H1 (cell line): ENCODE results near the gene IFNG-AS1. TPM values are rescaled to one million over a fixed set of nuclear protein-coding genes. Genes with fewer than 3 reads are reported as not detected.

Experiments
- CTCF ChIA-PET: fragments of 300-600 bp; sonication (Branson Sonifier 250); formaldehyde crosslinking; loops from one replicate; lab custom pipeline; 2021; ENCODE audit not compliant: partially characterized antibody; lab: Charles Lee
- POLR2A ChIA-PET: fragments of 300-600 bp; sonication (Branson Sonifier 250); formaldehyde crosslinking; loops from one replicate; lab custom pipeline; 2021; ENCODE audit warnings: inconsistent platforms; ENCODE audit not compliant: partially characterized antibody; lab: Charles Lee
- DNase-seq, 2 experiments: peaks; one replicate each; pipeline versions ENCODE4 v3.0.0 to v3.0.0-alpha.2; 2010 to 2022; ENCODE audit warnings: low spot score in 2 of 2, low read depth in 1 of 2, mixed read lengths in 1 of 2
- FAIRE-seq: peaks from 2 replicates; lab custom pipeline; 2011; peaks lifted over from hg19 to GRCh38; lab: Jason Lieb, UNC
- H2AFZ ChIP-seq: 2 replicates; pipeline ENCODE4 v1.8.1; 2012; ENCODE audit warnings: low read length, inconsistent platforms
- H2AK5ac ChIP-seq: 2 replicates; pipeline ENCODE4 v1.6.1; 2013; ENCODE audit warnings: low read depth, low read length
- H2BK120ac ChIP-seq: replicated peaks from 2 replicates; pipeline ENCODE3; 2013; ENCODE audit warnings: low read depth, low read length, inconsistent platforms
- H2BK12ac ChIP-seq: 2 replicates; pipeline ENCODE4 v1.6.1; 2013; ENCODE audit warnings: low read depth, low read length
- H2BK15ac ChIP-seq: 2 replicates; pipeline ENCODE4 v1.6.1; 2013; ENCODE audit warnings: low read length
- H2BK20ac ChIP-seq: 2 replicates; pipeline ENCODE4 v1.6.1; 2013; ENCODE audit warnings: low read length
- H2BK5ac ChIP-seq: 2 replicates; pipeline ENCODE4 v1.6.1; 2013; ENCODE audit warnings: low read depth, low read length
- H3K14ac ChIP-seq: 2 replicates; pipeline ENCODE4 v1.6.1; 2013; ENCODE audit warnings: inconsistent platforms; ENCODE audit not compliant: insufficient read length
- H3K18ac ChIP-seq: 2 replicates; pipeline ENCODE4 v1.6.1; 2013; ENCODE audit warnings: low read length; ENCODE audit errors: extremely low read depth
- H3K23ac ChIP-seq: 2 replicates; pipeline ENCODE4 v1.6.1; 2013; ENCODE audit warnings: inconsistent platforms; ENCODE audit not compliant: insufficient read length
- H3K23me2 ChIP-seq: 2 replicates; pipeline ENCODE4 v1.6.1; 2013; ENCODE audit warnings: low read depth, low read length
- H3K27ac ChIP-seq: 2 replicates; pipeline ENCODE4 v1.6.1; 2011; ENCODE audit warnings: low read depth, low read length, inconsistent platforms
- H3K27me3 ChIP-seq, 4 experiments: replicated peaks in 1 of 4; 1 replicate in 1 of 4; 2 replicates in 3 of 4; pipeline versions ENCODE4 v1.6.1 to v1.8.1; 2011 to 2013; ENCODE audit warnings: low read length in 3 of 4, mild to moderate bottlenecking in 3 of 4, inconsistent platforms in 2 of 4, mixed read lengths in 2 of 4, moderate library complexity in 1 of 4; ENCODE audit not compliant: control insufficient read depth in 3 of 4, insufficient read depth in 3 of 4; ENCODE audit errors: extremely low read depth in 1 of 4
- H3K36me3 ChIP-seq, 4 experiments: 2 replicates each; pipeline versions ENCODE4 v1.6.1 to v1.8.1; 2011 to 2013; ENCODE audit warnings: mild to moderate bottlenecking in 4 of 4, low read length in 3 of 4, moderate library complexity in 2 of 4, control low read depth in 1 of 4, inconsistent platforms in 1 of 4; ENCODE audit not compliant: insufficient read depth in 4 of 4, control insufficient read depth in 2 of 4
- H3K4ac ChIP-seq: replicated peaks from 2 replicates; pipeline ENCODE3; 2013; ENCODE audit warnings: low read length, low read depth, mixed read lengths, inconsistent platforms; ENCODE audit not compliant: insufficient read length
- H3K4me1 ChIP-seq, 4 experiments: replicated peaks in 1 of 4; 1 replicate in 1 of 4; 2 replicates in 3 of 4; pipeline versions ENCODE4 v1.6.1 to v1.8.1; 2011 to 2013; ENCODE audit warnings: low read length in 3 of 4, inconsistent platforms in 2 of 4, mixed read lengths in 1 of 4; ENCODE audit not compliant: insufficient read depth in 4 of 4, control insufficient read depth in 3 of 4
- H3K4me2 ChIP-seq, 2 experiments: 2 replicates each; pipeline versions ENCODE4 v1.6.1 to v1.8.1; 2011 to 2013; ENCODE audit warnings: low read depth in 2 of 2, low read length in 2 of 2, control low read depth in 1 of 2, inconsistent platforms in 1 of 2, mild to moderate bottlenecking in 1 of 2; ENCODE audit not compliant: insufficient read depth in 1 of 2
- H3K4me3 ChIP-seq, 4 experiments: fragments of 200-600, 300-600 bp in 1 of 4; sonication (generic), shearing (Covaris generic), sonication (Bioruptor Twin) in 1 of 4; 2 replicates each; pipeline versions ENCODE4 v1.5.1 to v1.8.1; 2011 to 2016; ENCODE audit warnings: low read length in 4 of 4, low read depth in 3 of 4, control low read depth in 2 of 4, inconsistent platforms in 2 of 4, mild to moderate bottlenecking in 2 of 4, mixed read lengths in 1 of 4, moderate library complexity in 1 of 4; ENCODE audit not compliant: insufficient read depth in 2 of 4; ENCODE audit errors: extremely low read depth in 1 of 4
- H3K56ac ChIP-seq: replicated peaks from 2 replicates; pipeline ENCODE3; 2013; ENCODE audit warnings: low read depth, mild to moderate bottlenecking, mixed read lengths, low read length, inconsistent platforms; ENCODE audit not compliant: insufficient read length
- H3K79me1 ChIP-seq: 2 replicates; pipeline ENCODE4 v1.6.1; 2013; ENCODE audit warnings: low read depth, low read length, control low read depth
- H3K79me2 ChIP-seq, 2 experiments: 2 replicates each; pipeline versions ENCODE4 v1.6.1 to v1.8.1; 2012 to 2013; ENCODE audit warnings: low read length in 2 of 2, mild to moderate bottlenecking in 2 of 2, inconsistent platforms in 1 of 2; ENCODE audit not compliant: insufficient read depth in 2 of 2, control insufficient read depth in 1 of 2
- H3K9ac ChIP-seq, 4 experiments: replicated peaks in 1 of 4; 1 replicate in 1 of 4; 2 replicates in 3 of 4; pipeline versions ENCODE4 v1.6.1 to v1.8.1; 2011 to 2013; ENCODE audit warnings: low read depth in 3 of 4, low read length in 3 of 4, control low read depth in 2 of 4, mild to moderate bottlenecking in 2 of 4, moderate library complexity in 2 of 4, inconsistent platforms in 1 of 4; ENCODE audit errors: extremely low read depth in 1 of 4
- H3K9me3 ChIP-seq, 2 experiments: 2 replicates each; pipeline versions ENCODE4 v1.6.1 to v1.8.1; 2012 to 2013; ENCODE audit warnings: mild to moderate bottlenecking in 2 of 2, moderate library complexity in 2 of 2, control low read depth in 1 of 2, inconsistent platforms in 1 of 2, low read depth in 1 of 2, low read length in 1 of 2, mixed read lengths in 1 of 2; ENCODE audit not compliant: insufficient read depth in 2 of 2
- H4K20me1 ChIP-seq, 2 experiments: replicated peaks in 1 of 2; 2 replicates each; pipeline versions ENCODE3 to v1.8.1; 2011 to 2013; ENCODE audit warnings: inconsistent platforms in 2 of 2, low read length in 2 of 2, mild to moderate bottlenecking in 1 of 2; ENCODE audit not compliant: insufficient read depth in 2 of 2, control insufficient read depth in 1 of 2
- H4K5ac ChIP-seq: 2 replicates; pipeline ENCODE4 v1.6.1; 2013; ENCODE audit warnings: low read length, low read depth, mixed read lengths, inconsistent platforms; ENCODE audit not compliant: insufficient read length
- H4K8ac ChIP-seq: 2 replicates; pipeline ENCODE4 v1.8.0; 2013; ENCODE audit warnings: mild to moderate bottlenecking, moderate library complexity, low read length, inconsistent platforms; ENCODE audit not compliant: insufficient read depth; ENCODE audit errors: extremely low read depth
- H4K91ac ChIP-seq: replicated peaks from 2 replicates; pipeline ENCODE3; 2013; ENCODE audit warnings: low read length, mixed read lengths, inconsistent platforms; ENCODE audit not compliant: insufficient read length
- CTBP2 ChIP-seq: IDR thresholded peaks from 2 replicates; pipeline ENCODE4 v1.7.0; 2011; ENCODE audit warnings: borderline replicate concordance, mild to moderate bottlenecking, moderate library complexity, mixed read lengths, low read length; ENCODE audit not compliant: insufficient read depth, insufficient read length
- EP300 ChIP-seq, 2 experiments: IDR thresholded peaks; 1 replicate in 1 of 2; 2 replicates in 1 of 2; pipeline ENCODE4 v1.6.1; 2011 to 2012; ENCODE audit warnings: low read depth in 2 of 2, low read length in 2 of 2, mild to moderate bottlenecking in 2 of 2, borderline replicate concordance in 1 of 2, inconsistent platforms in 1 of 2, moderate library complexity in 1 of 2
- EZH2 ChIP-seq: fragments of 200-600 bp; sonication (generic); IDR thresholded peaks from 2 replicates; pipeline ENCODE4 v1.7.1; 2012; ENCODE audit warnings: low read depth, mild to moderate bottlenecking, moderate library complexity, low read length, inconsistent platforms; ENCODE audit not compliant: severe bottlenecking
- FOSL1 ChIP-seq: IDR thresholded peaks from 2 replicates; pipeline ENCODE4 v1.6.1; 2011; ENCODE audit warnings: mild to moderate bottlenecking, low read depth, low read length, moderate library complexity; ENCODE audit not compliant: insufficient read depth
- GABPA ChIP-seq: IDR thresholded peaks from 2 replicates; pipeline ENCODE4 v1.6.1; 2011; ENCODE audit warnings: mild to moderate bottlenecking, low read length, moderate library complexity, borderline replicate concordance; ENCODE audit not compliant: insufficient read depth
- KDM5A ChIP-seq: fragments of 200-600 bp; IDR thresholded peaks from 2 replicates; pipeline ENCODE4 v1.7.1; 2012; ENCODE audit warnings: mild to moderate bottlenecking, low read length, inconsistent platforms, mixed read lengths
- RAD21 ChIP-seq, 2 experiments: IDR thresholded peaks in 1 of 2; conservative IDR thresholded peaks in 1 of 2; 2 replicates each; pipeline ENCODE4 v1.6.1; 2011; ENCODE audit warnings: low read depth in 2 of 2, low read length in 2 of 2, improper control_type of control experiment in 1 of 2, inconsistent platforms in 1 of 2, mild to moderate bottlenecking in 1 of 2, moderate library complexity in 1 of 2
- RFX5 ChIP-seq: IDR thresholded peaks from 2 replicates; pipeline ENCODE4 v1.6.1; 2011; ENCODE audit warnings: low read depth, low read length, improper control_type of control experiment, borderline replicate concordance
- SP1 ChIP-seq: IDR thresholded peaks from 2 replicates; pipeline ENCODE4 v1.6.1; 2011; ENCODE audit warnings: low read depth, low read length
- TEAD4 ChIP-seq: IDR thresholded peaks from 2 replicates; pipeline ENCODE4 v1.6.1; 2012; ENCODE audit warnings: low read depth, low read length, inconsistent platforms, mixed read lengths
- WGBS, 2 experiments: shearing (Covaris generic) in 1 of 2; methylation state at CpG; one replicate each; pipeline versions ENCODE4 v1.1.6 to v1.1.7; 2013 to 2015; ENCODE audit warnings: low lambda C conversion rate in 2 of 2, mixed read lengths in 2 of 2, inconsistent platforms in 1 of 2, low coverage in 1 of 2, missing lambda C conversion rate in 1 of 2; ENCODE audit not compliant: insufficient replicate concordance in 2 of 2, insufficient coverage in 1 of 2, insufficient read length in 1 of 2; ENCODE audit errors: extremely low coverage in 1 of 2, missing lambda C conversion rate in 1 of 2; 5-methylcytosine and 5-hydroxymethylcytosine counted together
- polyA plus RNA-seq, 7 experiments: library from polyadenylated mRNA; depleted of rRNA in 3 of 7; stranded (reverse) in 5 of 7; unstranded in 2 of 7; fragments of >200 nt in 5 of 7; fragments of 200-250 nt in 2 of 7; gene quantifications; 1 replicate in 5 of 7; 2 replicates in 1 of 7; 4 replicates in 1 of 7; pipeline versions ENCODE4 v1.2.1 to v1.2.3, GENCODE V29; 2011 to 2013; ENCODE audit warnings: missing spikeins in 2 of 7, mixed read lengths in 2 of 7
- total RNA-seq: library from RNA; stranded (reverse); fragmentation: NEBNext Ultra II Directional; extraction: Animal tissue kit (Norgen Biotek cat#: 25700); gene quantifications from 2 replicates; pipeline ENCODE4 v1.2.1, GENCODE V29; 2021

The IFNG-AS1 gene
- total and polyA plus RNA-seq, 2 of the 8 experiments (the other 6 are each of a cell fraction or from before 2014, with no cell fraction given) = not detected

DNA sequence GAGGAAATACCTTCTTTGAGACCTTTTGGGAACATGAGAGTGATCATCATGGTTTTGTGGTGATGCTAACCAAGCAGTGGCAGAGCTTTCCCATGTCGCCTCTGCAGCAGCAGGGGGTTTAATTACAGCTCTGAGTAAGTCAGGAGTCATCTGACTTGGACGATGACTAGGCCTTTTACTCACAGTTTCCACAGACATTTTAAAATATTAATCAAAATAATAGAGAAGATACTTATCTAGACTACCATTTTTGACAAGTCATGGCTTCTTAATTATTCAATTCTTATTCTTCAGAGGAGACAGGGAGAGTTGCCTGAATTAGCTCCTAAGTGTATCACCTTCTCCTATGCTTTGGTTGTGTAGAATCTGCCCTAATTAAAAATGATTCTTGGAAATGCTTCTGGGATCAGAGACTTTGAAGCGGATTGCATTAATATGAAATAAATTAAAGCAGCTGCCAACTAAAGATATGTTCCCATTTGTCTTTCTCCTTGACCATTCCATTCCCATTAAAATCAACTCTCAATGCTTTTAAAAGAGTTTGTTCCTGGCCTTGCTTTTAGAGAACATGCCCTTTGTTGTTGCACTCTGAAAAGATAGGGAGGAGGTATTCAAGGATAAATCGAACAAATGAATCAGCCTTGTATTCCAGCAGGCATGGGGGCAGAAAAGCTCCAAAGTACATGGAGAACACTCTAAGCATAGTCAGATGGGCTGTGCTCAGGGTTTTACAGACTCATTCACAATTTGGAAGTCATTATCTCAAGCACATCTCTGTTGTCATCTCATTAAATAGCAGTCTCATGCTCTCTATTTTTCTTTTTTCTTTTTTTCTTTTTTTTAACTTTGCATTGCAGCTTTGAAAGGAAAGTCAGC is 7.7 kb upstream of the IFNG-AS1 start:
- Histone ChIP-seq H3K79me1 (no peaks in the 10 kb centered on the region), H2BK20ac (no peak overlapping the region), H4K20me1 (no peaks in the 10 kb centered on the region), H3K4me2 (no peak overlapping the region), H3K27ac (no peak overlapping the region), H3K56ac (no peak overlapping the region), H2BK120ac (no peak overlapping the region), H3K4ac (no peak overlapping the region), H2BK15ac (no peak overlapping the region), H2AFZ (no peak overlapping the region), H3K14ac (no peak overlapping the region), H3K18ac (no peak overlapping the region), H3K23me2 (no peaks in the 10 kb centered on the region), H4K91ac (no peak overlapping the region), H3K4me3 (no peak overlapping the region), H3K36me3 (no peaks in the 10 kb centered on the region), H3K4me1 (peaks cover 0 to 2% (median under 1%) of the 10 kb centered on the region in 4 experiments; a peak in 1 of 7 replicates), H3K27me3 (no peaks in the 10 kb centered on the region), H3K79me2 (no peaks in the 10 kb centered on the region), H3K9me3 (no peaks in the 10 kb centered on the region), H4K5ac (no peak overlapping the region), H4K8ac (no peak overlapping the region), H2BK5ac (no peak overlapping the region), H2BK12ac (no peak overlapping the region), H2AK5ac (no peak overlapping the region), H3K23ac (no peak overlapping the region), H3K9ac (no peak overlapping the region)
- ChIA-PET POLR2A (no interaction called here), CTCF (interaction anchor here (0.7 kb wide), 1 partner anchor 41 kb away, joined by 3 read pairs; no protein-coding TSS in a partner anchor)
- WGBS, 2 experiments = 89% methylated on average over 4 of the region's 4 CpGs; no CpG with 5 or more reads in 1 of the 2 experiments
- FAIRE-seq (no peak), DNase-seq (no peak)
- TF ChIP-seq FOSL1 = no peak
- no peak for TF ChIP-seq EZH2
- TF ChIP-seq KDM5A = no peak
- TF ChIP-seq GABPA = no peak
- TF ChIP-seq RAD21 (IDR thresholded peaks at IDR 0.05 in 1 of 2, conservative IDR thresholded peaks at IDR 0.05 in 1 of 2; ENCODE audit: low read depth in 2 of 2, low read length in 2 of 2) = no peak
- TF ChIP-seq CTBP2 = no peak
- TF ChIP-seq RFX5 = no peak
- no peak for TF ChIP-seq TEAD4
- no peak for TF ChIP-seq SP1
- TF ChIP-seq EP300 (IDR thresholded peaks at IDR 0.05; ENCODE audit: borderline replicate concordance in 1 of 2, low read depth in 2 of 2, low read length in 2 of 2) = no peak
